SU-DHL-6 (cell line): ENCODE measurements around the gene NFIA.

Experiments used
- CTCF ChIP-seq: fragments of 200-600 bp; sonication (generic); IDR thresholded peaks from one replicate; pipeline ENCODE4 v1.5.1; 2017; ENCODE audit warnings: antibody characterized with exemption, mild to moderate bottlenecking, low read length, moderate library complexity; ENCODE audit not compliant: insufficient read depth, poor library complexity, severe bottlenecking
- EZH2phosphoT487 ChIP-seq: fragments of 200-600 bp; sonication (generic), shearing (Covaris generic); conservative IDR thresholded peaks from 2 replicates; pipeline ENCODE4 v1.6.1; 2018; ENCODE audit warnings: mild to moderate bottlenecking, antibody characterized with exemption, low read length, moderate library complexity, mixed read lengths

- TF ChIP-seq CTCF (no peak), EZH2phosphoT487 (no peak)
Observed at GRCh38 chr1:61320575-61320974, 238.2 kb downstream of the NFIA start.
